ENCODE measurements around the gene RYR3. TPM values are rescaled to one million over a fixed set of nuclear protein-coding genes. Genes with fewer than 3 reads are reported as not detected.

The RYR3 gene
- polyA plus RNA-seq, 1 donor (not counting 4 experiments of a cell fraction or from before 2014, with no cell fraction given): 0.04 TPM

DNA sequence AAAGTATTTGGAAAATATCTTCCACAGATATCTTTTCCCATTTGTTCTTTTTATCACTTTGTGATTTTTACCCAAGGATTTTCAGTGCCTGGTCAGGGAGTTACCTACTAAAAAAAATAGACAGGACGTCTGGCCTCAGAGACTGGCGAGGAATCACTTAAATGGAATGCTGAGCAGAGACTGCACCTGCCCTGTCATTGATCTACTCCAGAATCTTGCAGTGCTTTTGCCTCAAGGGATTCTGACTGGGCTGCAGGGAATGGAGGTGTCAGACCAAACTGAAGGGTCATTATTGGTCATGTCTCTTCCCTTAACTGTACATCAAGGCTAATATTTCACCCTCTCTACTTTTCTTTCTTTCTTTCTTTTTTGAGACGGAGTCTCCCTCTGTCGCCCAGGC lies 12.1 kb upstream of the RYR3 start:
- H3K9me3 ChIP-seq (ENCODE audit: control insufficient read depth, low read depth, low read length): no peaks in the 10 kb centered on the region
- FAIRE-seq (peak; percentile 92), DNase-seq (ENCODE audit: low read depth, low spot score) (no peak)
- H4K20me1 ChIP-seq (ENCODE audit: control insufficient read depth, extremely low read depth, insufficient read depth, low read length): no peaks in the 10 kb centered on the region
- H3K4me3 ChIP-seq (ENCODE audit: control insufficient read depth in 2 of 3, extremely low read depth in 1 of 3, insufficient read depth in 2 of 3, low read depth in 1 of 3, low read length in 3 of 3): no peak overlapping the region
- no peak overlapping the region for H3K9ac ChIP-seq (ENCODE audit: control insufficient read depth, extremely low read depth, insufficient read depth, low read length)
- H3K79me2 ChIP-seq (ENCODE audit: control insufficient read depth, insufficient read depth, low read length): no peaks in the 10 kb centered on the region
- TF ChIP-seq, protein P1, sequence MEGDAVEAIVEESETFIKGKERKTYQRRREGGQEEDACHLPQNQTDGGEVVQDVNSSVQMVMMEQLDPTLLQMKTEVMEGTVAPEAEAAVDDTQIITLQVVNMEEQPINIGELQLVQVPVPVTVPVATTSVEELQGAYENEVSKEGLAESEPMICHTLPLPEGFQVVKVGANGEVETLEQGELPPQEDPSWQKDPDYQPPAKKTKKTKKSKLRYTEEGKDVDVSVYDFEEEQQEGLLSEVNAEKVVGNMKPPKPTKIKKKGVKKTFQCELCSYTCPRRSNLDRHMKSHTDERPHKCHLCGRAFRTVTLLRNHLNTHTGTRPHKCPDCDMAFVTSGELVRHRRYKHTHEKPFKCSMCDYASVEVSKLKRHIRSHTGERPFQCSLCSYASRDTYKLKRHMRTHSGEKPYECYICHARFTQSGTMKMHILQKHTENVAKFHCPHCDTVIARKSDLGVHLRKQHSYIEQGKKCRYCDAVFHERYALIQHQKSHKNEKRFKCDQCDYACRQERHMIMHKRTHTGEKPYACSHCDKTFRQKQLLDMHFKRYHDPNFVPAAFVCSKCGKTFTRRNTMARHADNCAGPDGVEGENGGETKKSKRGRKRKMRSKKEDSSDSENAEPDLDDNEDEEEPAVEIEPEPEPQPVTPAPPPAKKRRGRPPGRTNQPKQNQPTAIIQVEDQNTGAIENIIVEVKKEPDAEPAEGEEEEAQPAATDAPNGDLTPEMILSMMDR (optimal IDR thresholded peaks at IDR 0.05 in 1 of 3, IDR thresholded peaks at IDR 0.05 in 1 of 3, conservative IDR thresholded peaks at IDR 0.05 in 1 of 3; ENCODE audit: extremely low read depth in 1 of 3, insufficient read depth in 2 of 3, low read length in 3 of 3): no peak
- no peak for TF ChIP-seq EZH2 (IDR thresholded peaks at IDR 0.05; ENCODE audit: low read length)
- H3K27ac ChIP-seq (ENCODE audit: control insufficient read depth, insufficient read depth, low read length): no peak overlapping the region
- no peaks in the 10 kb centered on the region for H3K27me3 ChIP-seq (ENCODE audit: control insufficient read depth, extremely low read depth, insufficient read depth, low read length)
- H3K4me1 ChIP-seq (ENCODE audit: control insufficient read depth, extremely low read depth, insufficient read depth, low read length): peaks cover 35% of the 10 kb centered on the region
- H2AFZ ChIP-seq (ENCODE audit: control insufficient read depth, low read length): no peak overlapping the region
- H3K36me3 ChIP-seq (ENCODE audit: control insufficient read depth in 2 of 2, extremely low read depth in 1 of 2, insufficient read depth in 2 of 2, low read length in 2 of 2): no peaks in the 10 kb centered on the region
- peak overlapping the region; percentile 9 for H3K4me2 ChIP-seq (ENCODE audit: control insufficient read depth, extremely low read depth, insufficient read depth, low read depth, low read length)
- dilution Hi-C loops (cut with MboI; ENCODE audit: extremely low pct_ligation_motif_present, low sequenced_read_pairs): no loop called here
- H3K9me1 ChIP-seq (ENCODE audit: control insufficient read depth, extremely low read depth, insufficient read depth, low read length): no peaks in the 10 kb centered on the region

DNA sequence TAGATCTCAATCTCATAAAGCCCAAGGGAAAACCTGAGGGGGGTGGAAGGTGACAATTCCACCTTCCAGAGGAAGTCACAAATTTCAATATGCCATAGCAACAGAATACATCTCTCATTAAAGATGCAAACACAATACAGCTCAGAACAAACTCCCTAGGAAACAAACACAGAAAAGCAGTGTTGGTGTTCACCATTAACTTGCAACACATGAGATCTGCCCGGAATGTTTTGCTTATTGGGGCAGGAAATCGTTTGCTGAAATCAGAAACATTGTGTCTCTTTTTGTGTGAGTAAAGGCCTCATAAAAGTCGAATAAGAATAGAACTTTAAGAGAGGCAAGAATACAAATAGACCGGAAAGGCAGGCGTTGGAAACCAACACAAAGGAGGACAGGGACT lies 5.8 kb upstream of the RYR3 start:
- DNase-seq (ENCODE audit: low read depth, low spot score): no peak
- Histone ChIP-seq H2AFZ (ENCODE audit: control insufficient read depth, low read length) (no peak overlapping the region), H3K27me3 (ENCODE audit: control insufficient read depth, extremely low read depth, insufficient read depth, low read length) (peaks cover 4% of the 10 kb centered on the region)

More for the DNA sequence above, 5.8 kb upstream of the RYR3 start:
- Histone ChIP-seq H3K9ac (ENCODE audit: control insufficient read depth, extremely low read depth, insufficient read depth, low read length) (no peak overlapping the region), H3K79me2 (ENCODE audit: control insufficient read depth, insufficient read depth, low read length) (no peaks in the 10 kb centered on the region), H4K20me1 (ENCODE audit: control insufficient read depth, extremely low read depth, insufficient read depth, low read length) (no peaks in the 10 kb centered on the region), H3K4me3 (ENCODE audit: control insufficient read depth in 2 of 3, extremely low read depth in 1 of 3, insufficient read depth in 2 of 3, low read depth in 1 of 3, low read length in 3 of 3) (no peak overlapping the region), H3K27ac (ENCODE audit: control insufficient read depth, insufficient read depth, low read length) (no peak overlapping the region), H3K9me1 (ENCODE audit: control insufficient read depth, extremely low read depth, insufficient read depth, low read length) (no peaks in the 10 kb centered on the region), H3K4me1 (ENCODE audit: control insufficient read depth, extremely low read depth, insufficient read depth, low read length) (no peaks in the 10 kb centered on the region), H3K4me2 (ENCODE audit: control insufficient read depth, extremely low read depth, insufficient read depth, low read depth, low read length) (no peak overlapping the region), H3K9me3 (ENCODE audit: control insufficient read depth, low read depth, low read length) (no peaks in the 10 kb centered on the region), H3K36me3 (ENCODE audit: control insufficient read depth in 2 of 2, extremely low read depth in 1 of 2, insufficient read depth in 2 of 2, low read length in 2 of 2) (no peaks in the 10 kb centered on the region)
- dilution Hi-C loops (cut with MboI; ENCODE audit: extremely low pct_ligation_motif_present, low sequenced_read_pairs): no loop called here
- TF ChIP-seq, protein P1 (optimal IDR thresholded peaks at IDR 0.05 in 1 of 3, IDR thresholded peaks at IDR 0.05 in 1 of 3, conservative IDR thresholded peaks at IDR 0.05 in 1 of 3; ENCODE audit: extremely low read depth in 1 of 3, insufficient read depth in 2 of 3, low read length in 3 of 3): no peak
- TF ChIP-seq EZH2 (IDR thresholded peaks at IDR 0.05; ENCODE audit: low read length): no peak
- FAIRE-seq: no peak
